HG03135 (cell line): Measurements from ENCODE around the gene POLR1C.
"Not testable (repeated sequence)": the region's sequence is repeated elsewhere in the genome, so short reads cannot be mapped to it uniquely, and the experiment has no call there.

ENCODE experiments used
- ATAC-seq: cut with Tn5 transposase; IDR thresholded peaks from one replicate; pipeline ENCODE4 v1.9.1; 2021; ENCODE audit warnings: mild to moderate bottlenecking, moderate library complexity; ENCODE audit not compliant: unreplicated experiment

POLR1C gene

GRCh38 chr6:43492673-43493072 lies 24.2 kb upstream of the POLR1C start:
- no peak for ATAC-seq

- no peak for ATAC-seq
Observed at GRCh38 chr6:43493230-43493629, 23.7 kb upstream of the POLR1C start.

- no peak for ATAC-seq
Observed at GRCh38 chr6:43493833-43494232, 23.1 kb upstream of the POLR1C start.

- no peak for ATAC-seq
Observed at GRCh38 chr6:43494321-43494720, 22.6 kb upstream of the POLR1C start.

GRCh38 chr6:43494766-43495165 lies 22.1 kb upstream of the POLR1C start:
- no peak for ATAC-seq

- ATAC-seq: no peak
Observed at GRCh38 chr6:43495409-43495941, 21.4 kb upstream of the POLR1C start.

- no peak for ATAC-seq
Observed at GRCh38 chr6:43496370-43497128, 20.3 kb upstream of the POLR1C start.

- ATAC-seq: no peak
Observed at GRCh38 chr6:43497129-43497396, 19.8 kb upstream of the POLR1C start.

- no peak for ATAC-seq
Observed at GRCh38 chr6:43497689-43498088, 19.2 kb upstream of the POLR1C start.

GRCh38 chr6:43498291-43498690 lies 18.6 kb upstream of the POLR1C start:
- ATAC-seq: not testable (repeated sequence)

- no peak for ATAC-seq
Observed at GRCh38 chr6:43499028-43499815, 17.7 kb upstream of the POLR1C start.

- no peak for ATAC-seq
Observed at GRCh38 chr6:43500921-43501320, 16.0 kb upstream of the POLR1C start.

- ATAC-seq: no peak
Observed at GRCh38 chr6:43502666-43503065, 14.2 kb upstream of the POLR1C start.

- ATAC-seq: no peak
Observed at GRCh38 chr6:43503443-43503842, 13.4 kb upstream of the POLR1C start.

GRCh38 chr6:43504756-43505593 lies 11.9 kb upstream of the POLR1C start:
- ATAC-seq: no peak

- ATAC-seq: no peak
Observed at GRCh38 chr6:43505718-43506117, 11.2 kb upstream of the POLR1C start.

GRCh38 chr6:43506171-43506570 lies 10.7 kb upstream of the POLR1C start:
- ATAC-seq: no peak

GRCh38 chr6:43506667-43507471 lies 10.0 kb upstream of the POLR1C start:
- no peak for ATAC-seq

GRCh38 chr6:43508481-43509141 lies 8.3 kb upstream of the POLR1C start:
- no peak for ATAC-seq
